OCI-LY3 (cell line): ENCODE measurements around the gene KLHL40.

ENCODE experiments used
- H2AFZ ChIP-seq: fragments of 200-600, 300-600 bp; shearing (Covaris generic); 2 replicates; pipeline ENCODE4 v1.6.0; 2014; ENCODE audit warnings: antibody characterized with exemption, low read depth, low read length
- H3K27ac ChIP-seq: fragments of 200-600, 300-600 bp; sonication (generic); 2 replicates; pipeline ENCODE4 v1.5.1; 2014; ENCODE audit warnings: mild to moderate bottlenecking, low read length, moderate library complexity, mixed read lengths
- H3K27me3 ChIP-seq: fragments of 200-600, 300-600 bp; sonication (generic); 2 replicates; pipeline ENCODE4 v1.6.1; 2014; ENCODE audit warnings: low read depth, low read length, mixed read lengths
- H3K36me3 ChIP-seq: fragments of 200-600, 300-600 bp; sonication (generic); replicated peaks from 2 replicates; pipeline ENCODE3; 2014; ENCODE audit warnings: low read depth, low read length, mixed read lengths
- H3K4me1 ChIP-seq: fragments of 300-600, 200-600 bp; sonication (generic); 2 replicates; pipeline ENCODE4 v1.6.1; 2014; ENCODE audit warnings: low read length, mixed read lengths
- H3K4me2 ChIP-seq: fragments of 200-600, 300-600 bp; sonication (generic); 2 replicates; pipeline ENCODE4 v1.6.1; 2014; ENCODE audit warnings: low read length, mixed read lengths
- H3K4me3 ChIP-seq: fragments of 300-600, 200-600 bp; sonication (generic); 2 replicates; pipeline ENCODE4 v1.5.1; 2014; ENCODE audit warnings: antibody characterized with exemption, mild to moderate bottlenecking, low read length, moderate library complexity
- H3K79me2 ChIP-seq: fragments of 300-600, 200-600 bp; shearing (Covaris generic); 2 replicates; pipeline ENCODE4 v1.6.1; 2014; ENCODE audit warnings: mild to moderate bottlenecking, low read length, mixed read lengths
- H3K9ac ChIP-seq: fragments of 300-600, 200-600 bp; shearing (Covaris generic); 2 replicates; pipeline ENCODE4 v1.6.0; 2014; ENCODE audit warnings: mild to moderate bottlenecking, low read length, moderate library complexity
- H3K9me3 ChIP-seq: fragments of 200-600, 300-600 bp; shearing (Covaris generic); 2 replicates; pipeline ENCODE4 v1.6.1; 2014; ENCODE audit warnings: low read length, mixed read lengths; ENCODE audit not compliant: insufficient read depth
- H4K20me1 ChIP-seq: fragments of 200-600, 300-600 bp; sonication (generic); 2 replicates; pipeline ENCODE4 v1.6.1; 2016; ENCODE audit warnings: low read length, mixed read lengths; ENCODE audit not compliant: insufficient read depth
- EZH2phosphoT487 ChIP-seq: fragments of 200-600 bp; shearing (Covaris generic); IDR thresholded peaks from 2 replicates; pipeline ENCODE4 v1.6.1; 2018; ENCODE audit warnings: antibody characterized with exemption, mixed run types, low read depth
- TF ChIP-seq, protein P1 (sequence below): fragments of 200-600, 300-600 bp; sonication (generic); IDR thresholded peaks from 2 replicates; pipeline ENCODE4 v1.5.1; 2014; ENCODE audit warnings: antibody characterized with exemption, low read length, low read depth

The KLHL40 gene

DNA sequence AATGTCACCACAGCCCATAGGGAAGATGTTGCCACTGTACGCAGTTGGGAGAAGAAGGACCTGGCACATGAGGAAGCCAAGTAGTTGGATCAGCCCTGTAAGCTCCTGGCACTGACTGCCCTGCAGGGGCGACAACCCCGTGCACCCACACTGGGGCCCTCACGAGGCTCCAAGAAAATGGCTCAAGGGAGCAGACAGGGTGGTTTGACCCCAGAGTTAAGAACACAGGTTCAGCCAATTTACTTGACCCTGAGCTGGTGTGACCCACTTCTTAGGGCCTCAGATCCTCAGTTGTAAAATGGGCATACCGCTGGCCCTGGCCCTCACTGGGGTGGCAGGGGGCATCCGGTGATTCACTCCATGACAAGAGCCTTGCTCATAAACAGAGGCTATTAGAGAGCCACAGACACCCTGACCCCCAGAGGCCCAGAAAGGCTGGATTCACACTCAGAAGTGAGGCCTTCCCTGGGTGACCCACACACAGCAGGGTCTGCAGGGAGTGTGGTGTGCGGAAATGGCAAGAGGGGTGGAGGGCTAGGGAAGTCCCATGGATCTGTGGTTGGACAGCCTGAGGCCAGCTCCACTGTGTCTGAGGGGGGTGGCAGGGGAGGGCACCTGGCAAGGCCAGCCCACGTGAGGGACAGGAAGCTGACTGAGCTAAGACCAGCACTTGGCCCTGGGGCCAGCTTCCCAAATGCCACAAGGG lies 19.0 kb downstream of the KLHL40 start:
- Histone ChIP-seq H3K4me2 (no peak overlapping the region), H2AFZ (no peak overlapping the region), H3K9ac (no peak overlapping the region), H3K79me2 (no peaks in the 10 kb centered on the region), H4K20me1 (0 out of 2 replicates have a peak, but pooled peaks cover 9% of the 10 kb centered on the region), H3K27me3 (peaks cover 28% of the 10 kb centered on the region; the same call in 1 of the 2 replicates), H3K27ac (no peak overlapping the region), H3K36me3 (no peaks in the 10 kb centered on the region), H3K4me3 (no peak overlapping the region), H3K4me1 (no peaks in the 10 kb centered on the region), H3K9me3 (no peaks in the 10 kb centered on the region)
- TF ChIP-seq, protein P1, sequence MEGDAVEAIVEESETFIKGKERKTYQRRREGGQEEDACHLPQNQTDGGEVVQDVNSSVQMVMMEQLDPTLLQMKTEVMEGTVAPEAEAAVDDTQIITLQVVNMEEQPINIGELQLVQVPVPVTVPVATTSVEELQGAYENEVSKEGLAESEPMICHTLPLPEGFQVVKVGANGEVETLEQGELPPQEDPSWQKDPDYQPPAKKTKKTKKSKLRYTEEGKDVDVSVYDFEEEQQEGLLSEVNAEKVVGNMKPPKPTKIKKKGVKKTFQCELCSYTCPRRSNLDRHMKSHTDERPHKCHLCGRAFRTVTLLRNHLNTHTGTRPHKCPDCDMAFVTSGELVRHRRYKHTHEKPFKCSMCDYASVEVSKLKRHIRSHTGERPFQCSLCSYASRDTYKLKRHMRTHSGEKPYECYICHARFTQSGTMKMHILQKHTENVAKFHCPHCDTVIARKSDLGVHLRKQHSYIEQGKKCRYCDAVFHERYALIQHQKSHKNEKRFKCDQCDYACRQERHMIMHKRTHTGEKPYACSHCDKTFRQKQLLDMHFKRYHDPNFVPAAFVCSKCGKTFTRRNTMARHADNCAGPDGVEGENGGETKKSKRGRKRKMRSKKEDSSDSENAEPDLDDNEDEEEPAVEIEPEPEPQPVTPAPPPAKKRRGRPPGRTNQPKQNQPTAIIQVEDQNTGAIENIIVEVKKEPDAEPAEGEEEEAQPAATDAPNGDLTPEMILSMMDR = no peak
- TF ChIP-seq EZH2phosphoT487 = no peak

DNA sequence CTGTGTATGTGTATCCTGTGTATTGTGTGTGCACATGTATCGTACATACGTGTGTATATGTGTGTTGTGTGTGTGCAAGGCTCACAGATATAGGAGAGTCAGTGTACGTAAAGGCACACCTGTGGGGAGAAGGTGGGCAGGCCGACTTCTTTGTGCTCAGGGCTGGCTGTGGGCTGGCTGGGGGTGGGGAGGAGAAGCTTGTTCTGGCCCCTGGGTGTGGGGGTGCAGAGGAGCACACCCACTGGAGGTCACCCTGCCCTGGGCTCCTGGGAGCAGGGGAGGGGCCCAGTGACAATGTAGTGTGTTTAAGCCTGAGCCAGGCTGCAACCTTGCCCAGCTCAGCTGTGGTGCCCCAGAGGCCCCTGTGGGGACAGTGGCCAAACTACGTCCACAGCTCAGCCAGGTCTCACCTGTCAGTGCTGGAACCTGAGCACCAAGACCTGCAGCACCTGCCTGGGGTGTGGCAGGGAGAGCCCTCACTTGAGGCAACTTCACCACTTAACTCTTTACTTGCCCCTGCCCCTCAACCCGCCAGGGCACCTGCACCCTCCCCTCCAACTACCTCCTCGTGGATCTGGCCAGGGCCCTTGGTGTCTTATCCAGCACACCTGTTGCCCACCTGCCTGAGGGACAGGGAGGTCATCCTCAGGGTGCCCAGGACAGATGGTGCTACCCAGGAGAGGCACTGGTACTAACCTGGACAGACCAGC lies 19.9 kb downstream of the KLHL40 start:
- H3K27ac ChIP-seq = no peak overlapping the region
- no peak for TF ChIP-seq EZH2phosphoT487
- TF ChIP-seq, protein P1 = no peak
- no peaks in the 10 kb centered on the region for H3K79me2 ChIP-seq
- H3K36me3 ChIP-seq = no peaks in the 10 kb centered on the region
- H3K9ac ChIP-seq = no peak overlapping the region
- no peak overlapping the region for H2AFZ ChIP-seq
- H3K4me3 ChIP-seq = no peak overlapping the region
- 0 out of 2 replicates have a peak, but pooled peaks cover 9% of the 10 kb centered on the region for H4K20me1 ChIP-seq
- H3K4me2 ChIP-seq = no peak overlapping the region
- no peaks in the 10 kb centered on the region for H3K4me1 ChIP-seq
- H3K9me3 ChIP-seq = no peaks in the 10 kb centered on the region
- peaks cover 28% of the 10 kb centered on the region; the same call in 1 of the 2 replicates for H3K27me3 ChIP-seq

DNA sequence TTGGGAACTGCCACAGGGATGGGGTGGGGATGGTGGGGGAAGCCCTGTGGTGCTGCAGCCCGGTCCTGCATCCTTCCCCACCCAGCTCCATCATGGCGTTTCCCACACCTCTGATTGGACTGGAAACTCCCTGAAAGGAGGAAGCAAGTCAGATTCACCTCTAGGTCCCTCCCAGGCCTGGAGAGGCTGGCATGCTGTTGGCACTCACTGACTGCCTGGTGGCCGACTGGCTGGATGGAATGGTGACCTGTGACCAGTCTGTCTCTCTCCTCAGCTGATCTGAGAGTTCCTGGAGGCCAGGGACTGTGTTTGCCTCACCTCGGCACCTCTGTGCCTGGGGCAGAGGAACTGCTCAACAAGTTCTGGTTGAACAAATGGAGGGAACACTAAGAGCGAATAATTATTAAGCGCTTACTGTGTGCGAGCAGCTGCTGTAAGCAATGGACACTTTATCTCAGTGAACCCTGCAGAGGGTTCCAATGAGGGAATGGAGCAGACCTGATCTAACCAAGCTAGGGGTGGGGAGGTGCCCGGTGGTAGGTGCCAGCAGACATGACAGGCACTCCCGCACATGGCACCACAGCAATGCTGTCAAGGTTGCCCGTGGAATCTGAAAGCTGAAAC lies 20.7 kb downstream of the KLHL40 start:
- H2AFZ ChIP-seq = no peak overlapping the region
- no peaks in the 10 kb centered on the region for H3K4me1 ChIP-seq
- H3K36me3 ChIP-seq = no peaks in the 10 kb centered on the region
- 0 out of 2 replicates have a peak, but pooled peaks cover 9% of the 10 kb centered on the region for H4K20me1 ChIP-seq
- H3K79me2 ChIP-seq = no peaks in the 10 kb centered on the region
- no peak overlapping the region for H3K27ac ChIP-seq
- no peak overlapping the region for H3K4me3 ChIP-seq
- H3K27me3 ChIP-seq = peaks cover 28% of the 10 kb centered on the region; the same call in 1 of the 2 replicates
- H3K9me3 ChIP-seq = no peaks in the 10 kb centered on the region
- H3K4me2 ChIP-seq = no peak overlapping the region
- TF ChIP-seq, protein P1 = no peak
- TF ChIP-seq EZH2phosphoT487 = no peak
- H3K9ac ChIP-seq = no peak overlapping the region
